AG10803 (cell line): ENCODE data around the gene TPPP.

Experiments used
- DNase-seq: peaks from one replicate; pipeline ENCODE4 v3.0.0; 2010; ENCODE audit warnings: low read depth
- H3K4me3 ChIP-seq: 2 replicates; pipeline ENCODE4 v1.5.1; 2011; ENCODE audit warnings: mild to moderate bottlenecking, low read length, control low read depth
- CTCF ChIP-seq: conservative IDR thresholded peaks from 2 replicates; pipeline ENCODE4 v1.5.1; 2011; ENCODE audit warnings: mild to moderate bottlenecking, low read length, control low read depth, inconsistent platforms

The TPPP gene

GRCh38 chr5:627840-628239 lies 65.3 kb downstream of the TPPP start:
- no peak for TF ChIP-seq CTCF
- DNase-seq = no peak
- H3K4me3 ChIP-seq = no peak overlapping the region

GRCh38 chr5:626850-627249 lies 66.3 kb downstream of the TPPP start:
- peak; percentile 36 for DNase-seq
- no peak overlapping the region for H3K4me3 ChIP-seq
- TF ChIP-seq CTCF = no peak

- DNase-seq = no peak
- TF ChIP-seq CTCF = no peak
- no peak overlapping the region for H3K4me3 ChIP-seq
These were observed 67.6 kb downstream of the TPPP start for GRCh38 chr5:625516-625915.

GRCh38 chr5:624951-625230 lies 68.3 kb downstream of the TPPP start:
- no peak overlapping the region for H3K4me3 ChIP-seq
- no peak for TF ChIP-seq CTCF
- DNase-seq = no peak

- TF ChIP-seq CTCF = no peak
- H3K4me3 ChIP-seq = no peak overlapping the region
- no peak for DNase-seq
These were observed 68.8 kb downstream of the TPPP start for GRCh38 chr5:624118-624950.

- no peak overlapping the region for H3K4me3 ChIP-seq
- no peak for TF ChIP-seq CTCF
- DNase-seq = no peak
These were observed 69.6 kb downstream of the TPPP start for GRCh38 chr5:623531-623930.

GRCh38 chr5:622946-623522 lies 70.1 kb downstream of the TPPP start:
- TF ChIP-seq CTCF = no peak
- DNase-seq = no peak
- H3K4me3 ChIP-seq = no peak overlapping the region
